Activated T-helper 2 cell treated with anti-CD3 and anti-CD28 coated beads, Interferon-gamma antibody, Interleukin-2, Interleukin-4, amounts not matched to agents 10 μg/mL and 5 μg/mL and 100 μg/mL, durations not matched to agents 14 hours and 24 hours and 36 hours (primary cell): Measurements from ENCODE around the gene GNAI2. TPM values are rescaled to one million over a fixed set of nuclear protein-coding genes. Genes with fewer than 3 reads are reported as not detected.
A peak's percentile ranks its signal among the peaks of the same experiment; 100 is the strongest.

Source experiments
- DNase-seq: peaks from one replicate; pipeline ENCODE4 v3.0.0; 2021; ENCODE audit warnings: low spot score
- H3K27ac Mint-ChIP-seq: one replicate; pipeline ENCODE4 v1.8.0; 2021; ENCODE audit warnings: mixed read lengths
- H3K27me3 Mint-ChIP-seq: one replicate; pipeline ENCODE4 v1.8.0; 2021; ENCODE audit warnings: low read depth, mixed read lengths
- H3K36me3 Mint-ChIP-seq: one replicate; pipeline ENCODE4 v1.8.0; 2021; ENCODE audit warnings: low read depth, mixed read lengths
- H3K4me1 Mint-ChIP-seq: one replicate; pipeline ENCODE4 v1.8.0; 2021; ENCODE audit warnings: low read depth, mixed read lengths
- H3K4me3 Mint-ChIP-seq: one replicate; pipeline ENCODE4 v1.8.0; 2021; ENCODE audit warnings: low read depth, mild to moderate bottlenecking, moderate library complexity, mixed read lengths
- H3K9me3 Mint-ChIP-seq: one replicate; pipeline ENCODE4 v1.8.0; 2021; ENCODE audit warnings: mixed read lengths
- intact Hi-C: fragments of 100-400 bp; cut with micrococcal nuclease; formaldehyde crosslinking; loops from one replicate; pipeline ENCODE4 v1.15.1; 2023
- total RNA-seq: library from RNA; stranded (reverse); gene quantifications from 2 replicates; pipeline ENCODE4 v1.2.3, GENCODE V29; 2022

GNAI2 gene
- total RNA-seq, 1 donor from 2014 or later: 269 TPM

DNA sequence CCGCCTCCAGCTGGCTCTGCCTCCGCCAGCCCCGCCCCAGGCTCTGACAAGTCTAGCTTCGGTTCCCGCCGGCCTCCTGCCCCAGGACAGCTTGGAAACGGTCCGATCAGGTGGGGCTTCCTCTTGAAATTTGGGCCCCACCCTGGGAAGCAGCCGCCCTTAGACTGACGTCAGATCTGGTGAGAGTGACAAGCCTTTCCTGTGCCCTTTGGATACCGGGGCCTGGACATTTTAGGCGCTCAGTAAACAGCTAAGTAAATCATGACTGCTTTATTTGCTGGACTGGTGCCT is 63.6 kb downstream of the GNAI2 start:
- Mint-ChIP-seq H3K36me3 (peaks cover 3% of the 10 kb centered on the region), H3K27me3 (no peaks in the 10 kb centered on the region), H3K27ac (peak overlapping the region; percentile 93), H3K9me3 (no peaks in the 10 kb centered on the region), H3K4me3 (peak overlapping the region; percentile 98), H3K4me1 (peaks cover 17% of the 10 kb centered on the region)
- intact Hi-C loops: loop anchor here (1.0 to 10.0 kb wide), 7 partner anchors 22 to 365 kb away; partner anchors contain the start of genes CYB561D2, GNAI2, NPRL2 and TUSC2
- DNase-seq: no peak

DNA sequence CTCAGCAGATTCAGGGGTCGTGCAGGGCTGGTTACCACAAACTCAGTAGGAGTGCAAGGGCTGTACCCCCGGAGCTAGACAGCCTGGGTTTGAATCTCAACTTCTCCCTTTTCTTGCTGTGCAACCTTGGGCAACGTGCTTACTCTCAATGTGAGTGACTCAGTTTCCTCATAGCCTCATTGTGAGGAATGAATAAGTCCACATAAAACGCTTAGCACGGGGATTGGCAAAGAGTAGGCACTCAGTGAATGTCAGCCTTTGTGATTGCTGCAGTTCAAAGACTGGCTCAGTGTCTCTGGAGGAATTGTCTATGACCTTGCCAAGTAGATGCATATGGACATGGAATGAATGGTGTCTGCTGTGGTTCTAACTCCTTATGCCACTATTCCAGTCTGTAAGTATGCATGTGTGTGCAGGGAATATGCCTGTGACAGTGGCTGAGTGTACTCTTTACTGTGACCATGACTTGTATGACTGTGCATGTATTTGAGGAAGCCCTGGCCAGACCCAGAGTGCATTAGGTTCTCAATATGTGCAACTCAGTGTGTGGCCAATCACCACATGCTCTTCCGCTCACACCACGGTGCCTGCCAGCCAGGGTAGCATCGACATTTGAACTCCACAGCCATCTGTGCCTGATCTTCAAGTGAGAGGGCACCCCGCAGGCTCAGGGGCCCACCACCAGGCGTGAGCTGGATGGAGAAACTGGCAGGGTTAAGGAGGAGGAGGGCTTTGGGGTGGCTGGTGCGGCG is 64.1 kb downstream of the GNAI2 start:
- no peak for DNase-seq
- H3K4me1 Mint-ChIP-seq: peaks cover 17% of the 10 kb centered on the region

DNA sequence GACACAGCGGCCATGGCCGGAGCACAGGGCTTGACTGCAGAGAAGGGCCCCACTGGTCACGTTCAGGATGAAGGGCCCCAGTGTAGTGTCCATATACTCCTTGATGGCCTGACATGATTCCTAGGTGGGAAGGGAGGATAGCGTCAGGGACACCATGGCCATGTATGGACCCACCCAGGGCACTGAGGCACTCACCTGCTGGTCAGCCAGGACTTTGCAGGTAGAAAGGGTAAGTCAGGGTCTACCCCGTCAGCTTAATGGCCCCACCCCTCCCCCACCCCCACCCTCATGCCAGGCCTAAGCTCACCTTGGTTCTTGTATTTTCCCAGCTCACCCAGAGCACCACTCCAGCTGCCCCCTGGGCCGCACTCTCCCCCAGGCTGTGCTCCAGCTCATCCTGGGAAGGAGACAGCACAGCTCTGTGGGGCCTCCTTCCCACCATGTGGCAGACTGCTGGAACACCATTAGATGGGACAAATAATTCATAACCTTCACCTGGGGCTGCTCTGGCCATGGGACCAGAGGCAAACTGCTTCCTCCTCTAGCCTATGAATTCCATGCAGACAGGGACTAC is 64.8 kb downstream of the GNAI2 start:
- DNase-seq: no peak
- H3K9me3 Mint-ChIP-seq: no peaks in the 10 kb centered on the region
- intact Hi-C loops: no loop called here
- H3K4me3 Mint-ChIP-seq: peak overlapping the region; percentile 98
- peak overlapping the region; percentile 93 for H3K27ac Mint-ChIP-seq
- H3K4me1 Mint-ChIP-seq: peaks cover 17% of the 10 kb centered on the region
- peaks cover 3% of the 10 kb centered on the region for H3K36me3 Mint-ChIP-seq
- H3K27me3 Mint-ChIP-seq: no peaks in the 10 kb centered on the region

More for the DNA sequence above, 64.1 kb downstream of the GNAI2 start:
- Mint-ChIP-seq H3K4me3 (peak overlapping the region; percentile 98), H3K27ac (peak overlapping the region; percentile 93), H3K27me3 (no peaks in the 10 kb centered on the region), H3K9me3 (no peaks in the 10 kb centered on the region), H3K36me3 (peaks cover 3% of the 10 kb centered on the region)
- intact Hi-C loops: loop anchor here (1.0 to 10.0 kb wide), 7 partner anchors 21 to 365 kb away; partner anchors contain the start of genes CYB561D2, GNAI2, NPRL2 and TUSC2

DNA sequence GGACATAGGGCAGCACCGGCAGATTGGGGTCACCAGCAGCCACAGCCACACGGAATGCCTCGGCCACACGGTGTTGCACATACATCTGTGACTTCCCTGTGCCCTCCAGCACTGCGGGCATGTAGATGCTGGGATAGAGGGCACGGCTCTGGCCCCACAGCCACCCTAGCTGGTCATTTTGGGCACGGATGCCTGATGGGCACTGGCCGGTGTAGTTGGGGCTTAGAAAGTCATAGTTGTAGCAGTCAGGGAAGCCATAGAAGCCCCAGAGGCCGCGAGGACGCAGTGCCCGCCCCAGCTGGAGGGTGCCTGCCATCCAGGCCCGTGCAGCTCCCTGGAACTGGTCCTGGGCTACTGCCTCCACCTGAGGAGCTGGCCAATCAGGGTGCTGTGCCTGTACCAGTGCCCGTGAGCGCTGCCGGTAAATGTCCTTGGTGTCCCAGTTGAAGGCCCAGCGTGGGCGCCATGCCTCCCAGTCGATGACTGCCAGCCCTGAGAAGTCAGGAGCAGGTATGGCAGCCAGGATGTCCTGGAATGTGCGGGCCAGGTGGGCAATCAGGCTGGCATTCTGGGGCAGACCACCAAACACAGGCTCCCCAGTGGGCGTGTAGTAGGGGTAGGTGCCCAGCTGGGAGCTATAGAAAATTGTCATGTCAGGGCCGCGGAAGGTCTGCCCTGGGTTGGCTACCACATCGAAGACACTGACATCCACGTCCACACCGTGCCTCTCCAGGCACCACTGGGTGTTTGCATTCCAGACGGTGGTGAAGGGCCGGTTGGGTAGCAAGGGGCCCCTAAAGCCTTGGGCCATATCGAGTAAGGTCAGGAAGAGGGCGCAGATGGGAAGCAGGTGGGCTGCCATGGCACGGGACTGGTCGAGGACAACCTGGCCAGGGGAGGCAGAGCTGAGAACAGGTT is 66.3 kb downstream of the GNAI2 start:
- intact Hi-C loops: no loop called here
- no peak for DNase-seq
- Mint-ChIP-seq H3K4me1 (peaks cover 17% of the 10 kb centered on the region), H3K27me3 (no peaks in the 10 kb centered on the region), H3K4me3 (no peak overlapping the region), H3K36me3 (peaks cover 3% of the 10 kb centered on the region), H3K27ac (no peak overlapping the region), H3K9me3 (no peaks in the 10 kb centered on the region)

DNA sequence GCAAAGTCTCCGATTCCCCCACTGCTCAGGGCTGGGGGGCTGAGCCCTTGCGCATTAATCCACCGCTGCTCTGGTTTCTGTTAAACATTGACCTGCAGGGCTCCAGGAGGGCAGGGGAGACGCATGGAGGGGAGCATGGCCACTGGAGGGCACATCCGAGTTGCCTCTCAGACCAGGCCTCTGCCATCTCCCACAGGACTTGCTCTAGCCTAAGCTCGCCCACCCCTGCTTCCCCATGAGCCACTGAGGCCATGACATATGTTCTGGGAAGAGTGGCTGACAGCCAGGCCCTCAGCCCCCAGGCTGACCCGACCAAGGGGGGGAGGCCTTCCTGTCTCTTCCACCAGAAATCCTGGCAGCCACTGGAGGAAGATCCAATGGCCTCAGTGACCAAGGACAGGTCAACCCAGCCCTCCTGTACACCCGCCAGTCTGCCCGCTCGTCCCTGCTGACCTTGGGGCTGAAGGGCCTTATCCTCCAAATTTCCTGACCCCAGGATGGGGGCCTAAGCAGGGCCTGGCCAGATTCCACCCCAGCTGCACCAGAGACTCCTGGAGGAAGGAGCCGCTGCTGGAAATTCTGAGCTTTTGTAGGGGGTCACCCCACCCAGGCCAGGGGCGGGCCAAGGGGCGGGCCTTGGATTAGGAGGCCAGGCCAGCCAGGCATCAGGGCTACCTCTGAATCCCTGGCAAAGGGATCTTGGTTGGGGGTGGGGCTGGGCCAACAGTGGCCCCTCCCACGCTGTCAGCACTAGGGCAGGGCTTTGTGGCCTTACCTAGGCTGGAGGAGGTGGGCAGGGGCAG is 67.2 kb downstream of the GNAI2 start, which contains the start of gene HYAL1:
Gene HYAL1 (minus strand): TSS at position 562 of the 803 bp plus-strand sequence. CDS start 618 bp downstream, outside the sequence.
- Mint-ChIP-seq H3K36me3 (peaks cover 3% of the 10 kb centered on the region), H3K27me3 (no peaks in the 10 kb centered on the region), H3K27ac (no peak within 1 kb of the TSS), H3K4me3 (no peak within 1 kb of the TSS), H3K9me3 (no peaks in the 10 kb centered on the region), H3K4me1 (peaks cover 14% of the 10 kb centered on the region)
- no peak for DNase-seq
- intact Hi-C loops: no loop called here

DNA sequence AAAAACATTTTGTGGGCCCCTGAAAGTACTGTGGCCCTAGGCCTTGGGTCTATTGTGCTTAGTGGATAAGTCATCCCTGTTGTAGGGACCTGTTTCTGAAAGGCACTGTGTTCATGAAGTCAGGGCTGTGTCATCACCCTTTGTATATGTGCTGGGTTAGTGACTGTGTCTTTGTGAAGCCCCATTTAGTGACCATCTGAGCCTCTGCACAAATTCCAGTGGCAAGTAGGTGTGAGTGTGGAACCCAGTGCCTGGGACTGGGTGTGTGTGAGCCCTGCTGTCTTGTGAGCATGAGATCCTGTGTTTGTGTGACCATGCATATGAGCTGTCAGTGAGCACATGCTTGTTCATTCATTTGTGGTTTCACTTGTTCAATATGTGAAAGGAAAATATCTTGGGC is 68.6 kb downstream of the GNAI2 start:
- H3K4me3 Mint-ChIP-seq: no peak overlapping the region
- DNase-seq: no peak
- H3K9me3 Mint-ChIP-seq: peaks cover 2% of the 10 kb centered on the region
- peaks cover 6% of the 10 kb centered on the region for H3K36me3 Mint-ChIP-seq
- H3K27ac Mint-ChIP-seq: no peak overlapping the region
- H3K27me3 Mint-ChIP-seq: no peaks in the 10 kb centered on the region
- peaks cover 13% of the 10 kb centered on the region for H3K4me1 Mint-ChIP-seq
- intact Hi-C loops: no loop called here

Other genes with a start within 250 kb of the GNAI2 start
- 139 and 144 TPM in 2 replicates for gene RBM5, start 147.3 kb upstream of the GNAI2 start, total RNA-seq
- gene SEMA3F, start 80.9 kb upstream of the GNAI2 start, total RNA-seq: 0.11 and 0.21 TPM in 2 replicates
- not detected in 2 replicates for gene GNAT1, start 44.6 kb upstream of the GNAI2 start, total RNA-seq
- not detected in 2 replicates for gene SLC38A3, start 30.9 kb upstream of the GNAI2 start, total RNA-seq
- 0.30 and 0.68 TPM in 2 replicates for gene SEMA3B, start 32.9 kb downstream of the GNAI2 start, total RNA-seq
- gene LSMEM2, start 42.9 kb downstream of the GNAI2 start, total RNA-seq: not detected in 2 replicates
- 154 and 164 TPM in 2 replicates for gene IFRD2, start 56.2 kb downstream of the GNAI2 start, total RNA-seq
- 10.8 TPM in 2 replicates for gene HYAL3, start 63.2 kb downstream of the GNAI2 start, total RNA-seq
- gene NAA80, start 63.2 kb downstream of the GNAI2 start, total RNA-seq: 24.9 and 25.0 TPM in 2 replicates
- gene HYAL1, start 67.4 kb downstream of the GNAI2 start, total RNA-seq: 0.23 and 0.59 TPM in 2 replicates
- 14.9 and 15.2 TPM in 2 replicates for gene HYAL2, start 86.5 kb downstream of the GNAI2 start, total RNA-seq
- 23.7 and 23.9 TPM in 2 replicates for gene TUSC2, start 92.0 kb downstream of the GNAI2 start, total RNA-seq
- gene RASSF1, start 104.6 kb downstream of the GNAI2 start, total RNA-seq: 71.2 and 74.2 TPM in 2 replicates
- 0.94 and 1.8 TPM in 2 replicates for gene ZMYND10, start 109.5 kb downstream of the GNAI2 start, total RNA-seq
- gene NPRL2, start 114.6 kb downstream of the GNAI2 start, total RNA-seq: 34.5 and 42.7 TPM in 2 replicates
- 22.9 and 24.6 TPM in 2 replicates for gene CYB561D2, start 114.7 kb downstream of the GNAI2 start, total RNA-seq
- gene TMEM115, start 123.3 kb downstream of the GNAI2 start, total RNA-seq: 17.8 and 19.2 TPM in 2 replicates